GM19043 (cell line): ENCODE measurements around the gene PACSIN1.

ENCODE experiments used
- ATAC-seq: cut with Tn5 transposase; IDR thresholded peaks from one replicate; pipeline ENCODE4 v1.9.1; 2021; ENCODE audit warnings: low read depth; ENCODE audit not compliant: unreplicated experiment

Gene PACSIN1

GRCh38 chr6:34540222-34540621, 74.3 kb downstream of the PACSIN1 start:
- no peak for ATAC-seq

- ATAC-seq, result no peak
These were observed 75.0 kb downstream of the PACSIN1 start for GRCh38 chr6:34540841-34541240.

GRCh38 chr6:34543421-34543820, 77.5 kb downstream of the PACSIN1 start:
- no peak for ATAC-seq

GRCh38 chr6:34544052-34544604, 78.3 kb downstream of the PACSIN1 start:
- ATAC-seq, result no peak

- ATAC-seq, result no peak
These were observed 79.0 kb downstream of the PACSIN1 start for GRCh38 chr6:34544776-34545471.

GRCh38 chr6:34546551-34547321, 80.9 kb downstream of the PACSIN1 start:
- no peak for ATAC-seq

GRCh38 chr6:34547701-34548644, 82.1 kb downstream of the PACSIN1 start:
- no peak for ATAC-seq

- ATAC-seq, result no peak
These were observed 83.3 kb downstream of the PACSIN1 start for GRCh38 chr6:34549026-34549803.

GRCh38 chr6:34549804-34550202, 83.9 kb downstream of the PACSIN1 start:
- ATAC-seq, result no peak

- ATAC-seq, result no peak
These were observed 85.8 kb downstream of the PACSIN1 start for GRCh38 chr6:34551720-34552119.

- ATAC-seq, result no peak
These were observed 86.7 kb downstream of the PACSIN1 start for GRCh38 chr6:34552620-34553019.

GRCh38 chr6:34553146-34553545, 87.3 kb downstream of the PACSIN1 start:
- no peak for ATAC-seq

GRCh38 chr6:34553750-34554149, 87.9 kb downstream of the PACSIN1 start:
- no peak for ATAC-seq

- no peak for ATAC-seq
These were observed 88.6 kb downstream of the PACSIN1 start for GRCh38 chr6:34554291-34555006.

GRCh38 chr6:34555007-34555322, 89.1 kb downstream of the PACSIN1 start:
- no peak for ATAC-seq

GRCh38 chr6:34555328-34555727, 89.5 kb downstream of the PACSIN1 start:
- no peak for ATAC-seq

GRCh38 chr6:34556031-34556471, 90.2 kb downstream of the PACSIN1 start, which contains the start of gene SPDEF:
Gene SPDEF (minus strand): TSS chr6:34556329. CDS start chr6:34544455, 11,874 bp downstream.
- ATAC-seq, result no peak

- no peak for ATAC-seq
These were observed 90.6 kb downstream of the PACSIN1 start for GRCh38 chr6:34556493-34556892.

- no peak for ATAC-seq
These were observed 91.4 kb downstream of the PACSIN1 start for GRCh38 chr6:34557228-34557627.
